Esophagus muscularis mucosa (tissue), 4 donors: ENCODE data around the gene EPHB1.

Source experiments
- CTCF ChIP-seq, 3 experiments: fragments of 200-600 bp in 2 of 3; fragments of 450-650 bp in 1 of 3; sonication (generic) in 2 of 3; IDR thresholded peaks; one replicate each; pipeline ENCODE4 v1.5.1; 2017 to 2019; ENCODE audit warnings: antibody characterized with exemption in 3 of 3, mild to moderate bottlenecking in 2 of 3, moderate library complexity in 1 of 3
- EP300 ChIP-seq: sonication (generic); formaldehyde crosslinking; IDR thresholded peaks from one replicate; pipeline ENCODE4 v1.6.1; 2017; ENCODE audit warnings: antibody characterized with exemption
- POLR2A ChIP-seq: fragments of 450-650 bp; IDR thresholded peaks from one replicate; pipeline ENCODE4 v1.6.1; 2017; ENCODE audit warnings: antibody characterized with exemption, moderate library complexity, mild to moderate bottlenecking, low read depth

- TF ChIP-seq CTCF (IDR thresholded peaks at IDR 0.05) = no peak
- no peak for TF ChIP-seq POLR2A
- TF ChIP-seq EP300 = no peak
Measured at GRCh38 chr3:134822090-134822489, 27.0 kb downstream of the EPHB1 start.
